ENCODE data around the gene C15orf40. TPM values are rescaled to one million over a fixed set of nuclear protein-coding genes. Genes with fewer than 3 reads are reported as not detected.
A peak's percentile ranks its signal among the peaks of the same experiment; 100 is the strongest.

C15orf40 gene
- total and polyA plus RNA-seq, 2 of the 13 experiments (the other 11 are each of a cell fraction or from before 2014, with no cell fraction given) = 24.0 to 26.3 TPM

GRCh38 chr15:83011271-83012075 is at the start of gene C15orf40 (continued):
- TF ChIP-seq ZNF549 (CRISPR knock-in tag; IDR thresholded peaks at IDR 0.05) = no peak
- TF ChIP-seq TCF12 (IDR thresholded peaks at IDR 0.05) = no peak
- TF ChIP-seq TCF12 (CRISPR knock-in tag; IDR thresholded peaks at IDR 0.05) = 0 out of 2 replicates have a peak, but pooled peaks have one; percentile 51
- TF ChIP-seq SP4 (CRISPR knock-in tag; IDR thresholded peaks at IDR 0.05) = no peak
- TF ChIP-seq TBX2 (CRISPR knock-in tag; IDR thresholded peaks at IDR 0.05; ENCODE audit: borderline replicate concordance) = peak; percentile 79; the same call in 1 of the 2 replicates
- TF ChIP-seq ZNF816 (CRISPR knock-in tag; IDR thresholded peaks at IDR 0.05; ENCODE audit: borderline replicate concordance) = no peak
- peak; percentile 54; the same call in 1 of the 2 replicates for TF ChIP-seq ZNF616 (CRISPR knock-in tag; IDR thresholded peaks at IDR 0.05; ENCODE audit: low read depth)
- TF ChIP-seq AGO2 (optimal IDR thresholded peaks at IDR 0.05; ENCODE audit: low read depth, low read length) = peak; percentile 85
- peak; percentile 63; the same call in 1 of the 2 replicates for TF ChIP-seq ZNF138 (CRISPR knock-in tag; IDR thresholded peaks at IDR 0.05; ENCODE audit: low read depth)
- peak; percentile 88 for TF ChIP-seq PRPF4 (IDR thresholded peaks at IDR 0.05; ENCODE audit: low read depth, low read length, poor library complexity, severe bottlenecking)
- peak; percentile 67 for TF ChIP-seq IKZF4 (CRISPR knock-in tag; IDR thresholded peaks at IDR 0.05; ENCODE audit: borderline replicate concordance, low read depth, not compliant biosample characterization)
- TF ChIP-seq, protein P1, sequence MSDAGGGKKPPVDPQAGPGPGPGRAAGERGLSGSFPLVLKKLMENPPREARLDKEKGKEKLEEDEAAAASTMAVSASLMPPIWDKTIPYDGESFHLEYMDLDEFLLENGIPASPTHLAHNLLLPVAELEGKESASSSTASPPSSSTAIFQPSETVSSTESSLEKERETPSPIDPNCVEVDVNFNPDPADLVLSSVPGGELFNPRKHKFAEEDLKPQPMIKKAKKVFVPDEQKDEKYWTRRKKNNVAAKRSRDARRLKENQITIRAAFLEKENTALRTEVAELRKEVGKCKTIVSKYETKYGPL (CRISPR knock-in tag; IDR thresholded peaks at IDR 0.05) = no peak; the same call in 1 of the 2 replicates
- TF ChIP-seq ZNF253 (CRISPR knock-in tag; IDR thresholded peaks at IDR 0.05; ENCODE audit: borderline replicate concordance) = peak; percentile 74; the same call in 1 of the 2 replicates
- TF ChIP-seq, protein P2, sequence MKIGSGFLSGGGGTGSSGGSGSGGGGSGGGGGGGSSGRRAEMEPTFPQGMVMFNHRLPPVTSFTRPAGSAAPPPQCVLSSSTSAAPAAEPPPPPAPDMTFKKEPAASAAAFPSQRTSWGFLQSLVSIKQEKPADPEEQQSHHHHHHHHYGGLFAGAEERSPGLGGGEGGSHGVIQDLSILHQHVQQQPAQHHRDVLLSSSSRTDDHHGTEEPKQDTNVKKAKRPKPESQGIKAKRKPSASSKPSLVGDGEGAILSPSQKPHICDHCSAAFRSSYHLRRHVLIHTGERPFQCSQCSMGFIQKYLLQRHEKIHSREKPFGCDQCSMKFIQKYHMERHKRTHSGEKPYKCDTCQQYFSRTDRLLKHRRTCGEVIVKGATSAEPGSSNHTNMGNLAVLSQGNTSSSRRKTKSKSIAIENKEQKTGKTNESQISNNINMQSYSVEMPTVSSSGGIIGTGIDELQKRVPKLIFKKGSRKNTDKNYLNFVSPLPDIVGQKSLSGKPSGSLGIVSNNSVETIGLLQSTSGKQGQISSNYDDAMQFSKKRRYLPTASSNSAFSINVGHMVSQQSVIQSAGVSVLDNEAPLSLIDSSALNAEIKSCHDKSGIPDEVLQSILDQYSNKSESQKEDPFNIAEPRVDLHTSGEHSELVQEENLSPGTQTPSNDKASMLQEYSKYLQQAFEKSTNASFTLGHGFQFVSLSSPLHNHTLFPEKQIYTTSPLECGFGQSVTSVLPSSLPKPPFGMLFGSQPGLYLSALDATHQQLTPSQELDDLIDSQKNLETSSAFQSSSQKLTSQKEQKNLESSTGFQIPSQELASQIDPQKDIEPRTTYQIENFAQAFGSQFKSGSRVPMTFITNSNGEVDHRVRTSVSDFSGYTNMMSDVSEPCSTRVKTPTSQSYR (CRISPR knock-in tag; IDR thresholded peaks at IDR 0.05; ENCODE audit: borderline replicate concordance) = peak; percentile 31; the same call in 1 of the 2 replicates
- TF ChIP-seq HNRNPLL (IDR thresholded peaks at IDR 0.05; ENCODE audit: low read depth, low read length, poor library complexity, severe bottlenecking) = peak; percentile 90
- TF ChIP-seq BHLHE40 (IDR thresholded peaks at IDR 0.05; ENCODE audit: low read length) = peak; percentile 67
- no peak for TF ChIP-seq SSRP1 (CRISPR knock-in tag; IDR thresholded peaks at IDR 0.05)
- 0 out of 2 replicates have a peak, but pooled peaks have one; percentile 81 for TF ChIP-seq TSC22D2 (CRISPR knock-in tag; IDR thresholded peaks at IDR 0.05; ENCODE audit: borderline replicate concordance)
- peak; percentile 79 for TF ChIP-seq ZMAT3 (CRISPR knock-in tag; conservative IDR thresholded peaks at IDR 0.05)
- no peak for TF ChIP-seq ZNF17 (CRISPR knock-in tag; IDR thresholded peaks at IDR 0.05)
- TF ChIP-seq FOSL2 (CRISPR knock-in tag; IDR thresholded peaks at IDR 0.05) = peak; percentile 18; the same call in 1 of the 2 replicates
- peak; percentile 90 for TF ChIP-seq ZNF232 (CRISPR knock-in tag; IDR thresholded peaks at IDR 0.05; ENCODE audit: borderline replicate concordance)
- no peak for TF ChIP-seq KDM6A (CRISPR knock-in tag; IDR thresholded peaks at IDR 0.05; ENCODE audit: low read depth)
- 0 out of 2 replicates have a peak, but pooled peaks have one; percentile 32 for TF ChIP-seq ZFP37 (CRISPR knock-in tag; IDR thresholded peaks at IDR 0.05; ENCODE audit: borderline replicate concordance)
- peak; percentile 46; the same call in 1 of the 2 replicates for TF ChIP-seq SIN3B (IDR thresholded peaks at IDR 0.05; ENCODE audit: low read length)
- TF ChIP-seq, protein P3, sequence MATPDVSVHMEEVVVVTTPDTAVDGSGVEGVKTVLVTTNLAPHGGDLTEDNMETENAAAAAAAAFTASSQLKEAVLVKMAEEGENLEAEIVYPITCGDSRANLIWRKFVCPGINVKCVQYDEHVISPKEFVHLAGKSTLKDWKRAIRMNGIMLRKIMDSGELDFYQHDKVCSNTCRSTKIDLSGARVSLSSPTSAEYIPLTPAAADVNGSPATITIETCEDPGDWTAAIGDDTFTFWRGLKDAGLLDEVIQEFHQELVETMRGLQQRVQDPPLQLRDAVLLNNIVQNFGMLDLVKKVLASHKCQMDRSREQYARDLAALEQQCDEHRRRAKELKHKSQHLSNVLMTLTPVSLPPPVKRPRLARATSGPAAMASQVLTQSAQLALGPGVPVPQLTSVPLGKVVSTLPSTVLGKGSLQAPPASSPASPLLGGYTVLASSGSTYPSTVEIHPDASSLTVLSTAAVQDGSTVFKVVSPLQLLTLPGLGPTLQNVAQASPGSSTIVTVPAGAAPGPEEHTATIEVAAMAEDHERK (CRISPR knock-in tag; IDR thresholded peaks at IDR 0.05; ENCODE audit: low read depth) = no peak

Measured in HepG2 (cell line).